Ammon's horn (tissue), 1 donor: ENCODE data around the gene VAMP3.

ENCODE experiments used
- DNase-seq: peaks from one replicate; pipeline ENCODE4 v3.0.0-alpha.2; 2016; ENCODE audit warnings: low spot score

The VAMP3 gene, protein sequence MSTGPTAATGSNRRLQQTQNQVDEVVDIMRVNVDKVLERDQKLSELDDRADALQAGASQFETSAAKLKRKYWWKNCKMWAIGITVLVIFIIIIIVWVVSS

DNA sequence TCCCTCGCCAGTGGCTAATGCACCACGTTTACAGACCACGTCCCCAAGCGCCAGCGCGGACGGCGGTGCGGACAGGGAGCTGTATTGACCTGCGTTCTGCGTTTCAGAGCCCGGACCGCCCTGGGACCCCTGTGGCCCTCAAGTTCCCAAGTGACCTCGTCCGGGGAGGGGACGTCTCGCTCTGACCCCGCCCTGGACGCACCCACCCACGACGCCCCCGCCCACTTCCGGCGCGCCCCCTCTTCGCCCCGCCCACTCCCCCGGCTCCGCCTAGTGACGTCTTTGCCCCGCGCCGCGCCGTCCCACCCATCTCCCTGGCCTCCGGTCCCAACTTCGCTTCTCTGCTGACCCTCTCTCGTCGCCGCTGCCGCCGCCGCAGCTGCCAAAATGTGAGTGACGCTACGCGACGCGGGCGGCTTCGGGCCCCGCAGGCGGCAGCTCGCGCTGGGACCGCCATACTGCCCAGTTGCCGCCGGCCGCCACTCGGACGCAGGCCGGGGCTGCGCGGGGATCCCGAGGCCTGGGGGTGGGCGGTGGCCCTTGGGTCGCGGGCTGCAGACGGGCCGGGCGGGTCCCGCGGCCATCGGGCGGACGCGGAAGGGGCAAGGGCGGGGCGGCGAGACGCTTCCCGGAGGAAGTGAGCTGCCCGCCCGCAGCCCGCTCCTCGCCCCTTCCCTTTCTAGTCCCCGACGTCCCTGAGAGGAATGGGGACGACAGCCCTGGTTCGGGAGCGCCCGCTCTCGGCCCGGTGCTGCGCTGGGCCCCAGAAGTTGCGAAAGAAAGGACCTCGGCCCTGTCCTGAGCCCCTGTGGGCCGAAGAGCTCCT lies at the start of gene VAMP3:
VAMP3 (plus strand) TSS at position 300 of the 826 bp plus-strand sequence; CDS start at position 388, 88 bp downstream.
- DNase-seq = peak; percentile 89

DNA sequence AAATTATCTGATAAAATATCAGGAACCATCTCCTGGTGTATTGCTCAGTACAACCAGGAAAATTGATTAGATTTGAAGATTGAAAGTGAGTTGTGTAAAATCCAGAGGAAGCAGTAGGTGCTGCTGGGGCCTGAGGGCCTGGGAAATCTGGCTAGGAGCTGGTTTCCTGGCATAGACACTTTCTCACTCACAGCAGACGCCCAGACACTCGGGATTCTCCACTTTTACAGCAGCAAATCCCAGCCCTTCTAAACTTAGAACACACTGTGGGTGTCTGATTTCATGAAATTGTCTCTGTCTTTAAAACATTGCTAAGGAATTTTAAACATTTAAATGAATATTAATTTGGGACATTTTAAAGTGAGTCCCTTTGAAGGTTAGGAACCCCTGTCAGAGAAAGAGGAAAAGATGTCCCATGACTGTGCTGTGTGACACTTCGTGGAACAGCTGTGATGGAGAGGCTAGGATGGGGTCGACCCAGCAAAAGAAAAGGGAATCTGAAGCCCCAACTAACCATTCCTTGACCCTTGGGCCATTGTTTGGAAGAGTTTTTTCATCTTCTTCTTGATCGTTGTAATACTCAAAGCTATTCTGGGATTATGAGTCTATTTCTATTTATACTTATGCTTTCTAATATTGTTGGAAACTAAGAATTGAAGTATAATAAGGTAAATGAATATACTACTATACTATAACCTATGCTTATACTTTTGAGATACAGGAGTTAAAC lies 49.0 kb upstream of the VAMP3 start:
- DNase-seq = no peak

DNA sequence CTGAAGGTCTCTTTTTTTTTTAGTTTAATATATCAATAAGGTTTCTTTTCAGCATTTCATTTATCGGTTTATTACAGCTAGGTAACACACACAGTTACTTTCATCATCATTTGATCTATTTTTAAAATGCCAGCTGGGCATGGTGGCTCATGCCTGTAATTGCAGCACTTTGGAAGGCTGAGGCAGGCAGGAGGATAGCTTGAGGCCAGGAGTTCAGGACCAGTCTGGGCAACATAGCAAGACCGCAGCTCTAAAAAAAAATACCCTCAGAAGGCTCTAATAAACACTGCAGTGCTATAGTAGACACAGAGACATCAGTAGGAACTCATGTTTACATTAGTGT lies 48.5 kb upstream of the VAMP3 start:
- no peak for DNase-seq

DNA sequence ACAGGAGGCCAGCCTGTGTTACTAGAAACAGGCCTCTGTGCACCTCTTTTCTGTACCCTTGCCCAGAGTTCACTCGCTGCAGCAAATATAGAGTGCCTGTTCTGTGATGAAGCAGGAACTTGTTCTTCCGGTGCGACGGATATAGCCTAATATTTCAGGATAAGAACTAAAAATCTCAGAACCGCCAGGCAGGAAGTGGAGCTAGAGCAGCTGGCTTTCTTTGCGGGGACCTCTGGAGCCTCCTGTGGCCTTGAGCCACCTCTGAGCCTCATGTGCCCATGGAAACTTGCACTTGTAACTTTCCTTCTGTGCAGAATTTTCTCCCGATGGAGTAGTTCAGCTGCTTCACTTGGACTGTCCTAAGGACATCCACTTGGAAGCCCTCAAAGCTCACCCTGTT lies 44.5 kb upstream of the VAMP3 start:
- no peak for DNase-seq

DNA sequence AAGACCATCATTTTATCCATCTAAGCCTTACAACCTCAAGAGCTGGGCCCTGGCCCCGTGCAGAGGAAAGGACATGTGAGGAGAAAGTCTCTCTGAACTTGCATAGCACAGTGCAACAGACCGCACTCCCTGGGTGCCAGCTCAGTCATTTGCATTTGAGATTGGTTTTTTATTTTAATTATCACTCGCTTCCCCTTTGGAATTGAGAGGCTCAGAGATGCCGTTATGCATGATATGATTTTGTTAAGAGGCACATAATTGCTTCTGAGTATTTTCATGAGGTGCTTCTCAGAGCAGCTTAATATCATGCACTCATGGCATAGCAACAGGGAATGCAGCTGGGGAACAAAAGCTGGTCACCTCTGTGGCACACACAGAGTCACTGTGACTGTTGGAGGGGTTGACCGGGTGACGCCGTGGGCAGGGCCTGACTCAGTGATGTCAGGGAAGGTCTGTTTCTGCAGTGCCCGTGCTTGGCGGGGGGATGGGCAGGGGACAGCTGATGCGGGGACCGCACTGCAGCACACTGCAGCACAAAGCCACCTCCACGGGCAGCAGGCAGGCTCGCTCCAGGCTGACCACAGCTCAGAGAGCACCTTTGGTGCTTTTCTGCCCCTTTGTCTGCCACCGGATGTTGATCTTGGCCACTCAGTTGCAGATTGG lies 43.2 kb upstream of the VAMP3 start:
- DNase-seq = peak; percentile 79

DNA sequence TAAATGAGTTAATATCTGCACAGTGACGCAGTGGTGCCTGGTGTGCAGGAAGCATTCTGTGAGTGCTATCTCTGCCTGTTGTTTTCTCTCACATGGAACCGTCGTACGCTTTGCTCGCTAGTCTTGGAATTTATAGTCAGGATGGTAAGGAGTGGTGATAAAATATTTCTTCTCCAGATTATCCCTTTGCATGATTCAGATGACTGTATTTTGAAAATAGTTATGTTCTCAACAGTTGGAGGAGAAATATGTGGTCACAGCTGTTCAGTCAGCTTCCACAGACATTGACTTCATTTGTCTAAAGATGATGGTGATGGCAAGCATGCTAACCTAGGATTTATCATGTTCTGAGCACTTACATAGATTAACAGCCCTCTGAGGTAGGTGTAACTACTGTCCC lies 41.3 kb upstream of the VAMP3 start:
- no peak for DNase-seq

DNA sequence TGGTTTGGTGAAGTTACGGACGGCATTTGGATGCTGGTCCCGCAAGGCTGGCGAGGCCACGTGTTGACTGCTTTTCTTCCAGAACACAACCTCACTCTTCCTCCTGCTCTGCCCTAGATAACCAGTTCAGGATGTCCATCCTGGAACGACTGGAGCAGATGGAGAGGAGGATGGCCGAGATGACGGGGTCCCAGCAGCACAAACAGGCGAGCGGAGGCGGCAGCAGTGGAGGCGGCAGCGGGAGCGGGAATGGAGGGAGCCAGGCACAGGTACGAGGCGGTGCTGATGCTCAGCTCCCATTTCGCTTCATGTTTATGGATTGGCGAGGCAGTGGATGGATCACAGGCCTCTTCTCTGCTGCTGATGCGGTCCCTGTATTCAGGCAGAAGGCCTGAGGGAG lies 38.8 kb upstream of the VAMP3 start:
- no peak for DNase-seq

DNA sequence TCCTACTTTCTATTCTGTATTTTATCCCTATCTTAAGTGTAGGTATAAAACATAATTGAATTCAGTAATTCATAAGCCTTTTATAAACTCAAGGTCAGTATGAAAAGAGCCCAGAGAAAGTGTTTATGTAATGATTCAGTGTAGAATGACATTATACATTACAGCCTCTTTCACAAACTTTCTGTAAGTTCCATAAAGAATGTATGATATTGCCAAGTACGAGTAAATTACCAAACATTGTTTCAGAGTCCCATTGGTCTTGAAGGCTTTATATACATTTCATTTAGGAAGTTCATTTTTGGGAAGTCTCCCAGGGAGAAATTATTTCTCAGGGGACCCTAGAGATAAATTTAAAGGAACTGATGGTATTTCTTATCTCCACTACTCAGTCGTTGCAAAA lies 37.8 kb upstream of the VAMP3 start:
- no peak for DNase-seq

DNA sequence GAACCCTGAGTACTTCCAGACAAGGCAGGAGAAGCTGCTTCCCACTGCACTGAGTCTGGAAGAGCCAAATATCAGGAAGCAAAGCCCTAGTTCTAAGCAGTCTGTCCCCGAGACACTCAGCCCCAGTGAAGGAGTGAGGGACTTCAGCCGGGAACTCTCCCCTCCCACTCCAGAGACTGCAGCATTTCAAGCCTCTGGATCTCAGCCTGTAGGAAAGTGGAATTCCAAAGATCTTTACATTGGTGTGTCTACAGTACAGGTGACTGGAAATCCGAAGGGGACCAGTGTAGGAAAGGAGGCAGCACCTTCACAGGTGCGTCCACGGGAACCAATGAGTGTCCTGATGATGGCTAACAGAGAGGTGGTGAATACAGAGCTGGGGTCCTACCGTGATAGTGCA lies 33.1 kb upstream of the VAMP3 start:
- no peak for DNase-seq

DNA sequence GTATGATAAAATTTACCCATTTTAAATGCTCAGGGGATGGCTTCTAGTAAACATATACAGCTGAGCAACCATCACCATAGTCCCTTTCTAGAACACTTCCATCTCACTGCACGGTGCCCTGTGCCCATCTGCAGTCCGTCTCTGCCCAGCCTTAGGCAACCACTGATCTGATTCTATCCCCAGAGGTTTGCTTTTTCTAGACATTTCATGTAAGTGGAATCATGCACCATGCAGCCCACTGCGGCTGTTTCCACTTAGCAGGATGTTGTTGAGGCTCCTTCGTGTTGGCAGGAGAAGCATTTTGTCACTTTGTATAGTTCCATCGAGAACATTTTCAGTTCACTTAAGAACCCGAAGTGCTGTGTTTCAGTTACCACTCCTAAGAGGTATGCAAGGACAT lies 27.8 kb upstream of the VAMP3 start:
- no peak for DNase-seq

DNA sequence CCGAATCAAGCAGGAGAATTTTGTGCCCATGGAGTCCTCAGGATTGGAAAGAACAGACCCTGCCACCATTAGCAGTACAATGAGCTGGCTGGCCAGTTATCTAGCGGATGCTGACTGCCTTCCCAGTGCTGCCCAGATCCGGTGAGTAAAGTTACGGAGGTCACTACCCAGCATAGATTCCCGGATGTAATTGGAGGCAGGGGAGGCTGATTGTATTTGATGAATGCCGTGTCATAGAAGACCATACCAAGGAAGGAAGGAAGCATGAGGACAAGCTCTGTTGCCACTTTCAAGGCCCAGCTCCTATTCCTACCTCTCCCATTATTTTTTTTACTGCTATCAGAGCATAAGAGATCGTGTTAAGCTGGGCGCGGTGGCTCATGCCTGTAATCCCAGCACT lies 26.2 kb upstream of the VAMP3 start:
- DNase-seq = no peak

DNA sequence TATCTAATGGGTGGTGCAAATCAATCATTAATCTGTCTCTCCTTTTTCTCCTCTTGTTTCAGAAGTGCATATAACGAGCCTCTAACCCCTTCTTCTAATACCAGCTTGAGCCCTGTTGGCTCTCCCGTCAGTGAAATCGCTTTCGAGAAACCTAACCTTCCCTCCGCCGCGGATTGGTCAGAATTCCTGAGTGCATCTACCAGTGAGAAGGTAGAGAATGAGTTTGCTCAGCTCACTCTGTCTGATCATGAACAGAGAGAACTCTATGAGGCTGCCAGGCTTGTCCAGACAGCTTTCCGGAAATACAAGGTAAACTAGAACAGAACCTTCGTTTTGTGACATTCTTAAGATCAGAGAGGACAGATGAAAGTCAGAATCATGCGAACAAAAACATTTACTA lies 25.3 kb upstream of the VAMP3 start:
- DNase-seq = no peak

DNA sequence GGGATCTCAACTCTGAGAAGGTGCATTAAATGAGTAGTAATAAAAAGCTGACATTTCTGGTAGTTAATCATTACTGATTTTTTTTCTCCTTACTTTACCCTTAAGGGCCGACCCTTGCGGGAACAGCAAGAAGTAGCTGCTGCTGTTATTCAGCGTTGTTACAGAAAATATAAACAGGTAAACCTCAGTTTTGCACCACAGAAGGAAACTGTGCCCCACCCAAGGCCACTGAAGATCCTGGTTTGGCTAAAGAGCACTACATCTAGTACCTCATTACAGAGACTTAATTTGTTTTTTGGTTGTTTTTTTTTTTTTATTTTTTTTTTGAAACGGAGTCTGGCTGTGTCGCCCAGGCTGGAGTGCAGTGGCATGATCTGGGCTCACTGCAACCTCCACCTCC lies 23.5 kb upstream of the VAMP3 start:
- DNase-seq = no peak

DNA sequence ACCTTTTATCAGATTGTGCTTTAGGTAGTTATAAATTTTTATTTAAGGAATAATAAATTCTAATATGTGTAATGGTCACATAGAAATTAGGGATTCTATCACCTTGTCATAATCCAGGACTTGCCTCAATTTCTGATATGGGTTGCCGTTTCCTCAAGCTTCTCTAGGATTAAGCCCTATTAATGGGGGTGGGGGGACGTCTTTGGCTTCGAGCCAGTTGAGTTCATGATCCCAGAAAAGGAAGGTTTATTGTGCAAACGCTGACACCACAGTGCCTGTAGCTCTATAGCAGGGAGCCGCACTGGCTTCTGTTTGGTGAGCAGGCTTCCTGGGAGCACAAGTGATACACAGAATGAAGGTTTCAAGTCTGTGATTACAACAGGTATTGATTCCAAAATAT lies 22.0 kb upstream of the VAMP3 start:
- DNase-seq = no peak

DNA sequence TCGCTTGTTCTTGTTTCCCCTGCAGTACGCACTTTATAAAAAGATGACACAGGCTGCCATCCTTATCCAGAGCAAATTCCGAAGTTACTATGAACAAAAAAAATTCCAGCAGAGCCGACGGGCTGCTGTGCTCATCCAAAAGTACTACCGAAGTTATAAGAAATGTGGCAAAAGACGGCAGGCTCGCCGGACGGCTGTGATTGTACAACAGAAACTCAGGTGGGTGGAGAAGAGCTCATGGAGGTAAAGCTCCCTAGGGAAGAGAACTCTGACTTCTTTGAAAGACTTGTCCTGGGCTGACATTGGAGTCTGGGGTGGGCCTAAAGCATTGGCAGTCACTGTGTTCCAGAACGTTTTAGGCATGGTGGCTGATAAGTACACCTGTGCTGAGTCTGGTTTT lies 19.9 kb upstream of the VAMP3 start:
- no peak for DNase-seq

DNA sequence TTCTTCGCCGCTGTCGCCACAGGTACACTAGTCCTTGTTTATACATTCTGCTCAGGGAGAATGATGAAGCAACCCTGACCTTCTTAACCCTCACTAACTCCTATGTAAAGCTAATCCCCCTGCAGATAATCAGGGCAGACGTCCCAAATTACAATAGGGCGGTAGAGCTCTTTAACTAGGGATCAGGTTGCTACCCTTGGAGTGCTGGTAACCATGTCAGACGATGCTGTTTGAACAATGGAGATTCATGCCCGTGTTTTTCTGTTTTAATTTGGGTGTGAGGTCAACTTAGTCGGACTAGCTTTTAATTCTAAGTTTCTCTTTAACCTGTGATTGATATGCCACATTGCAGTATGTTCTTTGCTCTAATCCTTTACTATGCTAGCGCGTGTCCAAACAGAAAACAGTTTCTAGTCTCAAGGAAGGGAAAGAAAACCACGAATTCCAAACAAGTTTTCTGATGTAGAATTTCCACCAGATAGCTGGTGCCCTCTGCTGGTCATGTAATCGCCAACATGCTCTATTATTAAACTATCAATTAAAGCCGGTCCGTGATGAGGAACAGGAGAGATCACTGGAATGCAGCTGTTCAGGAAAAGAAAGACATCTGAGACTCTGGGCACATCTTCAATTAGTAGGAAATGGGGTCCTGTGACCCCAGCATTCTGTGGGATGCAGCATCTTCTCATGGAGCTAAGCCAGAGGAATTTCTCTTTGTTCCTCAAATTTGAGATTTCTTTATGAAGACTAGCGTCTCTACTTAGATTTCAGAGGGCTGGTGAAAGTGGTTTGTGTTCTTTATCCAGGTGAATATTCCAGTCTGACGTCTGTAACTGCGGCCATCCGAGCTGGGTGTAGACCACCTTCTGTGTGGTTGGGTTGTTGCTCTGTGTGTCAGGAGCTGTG lies 18.3 kb upstream of the VAMP3 start:
- peak; percentile 84 for DNase-seq

DNA sequence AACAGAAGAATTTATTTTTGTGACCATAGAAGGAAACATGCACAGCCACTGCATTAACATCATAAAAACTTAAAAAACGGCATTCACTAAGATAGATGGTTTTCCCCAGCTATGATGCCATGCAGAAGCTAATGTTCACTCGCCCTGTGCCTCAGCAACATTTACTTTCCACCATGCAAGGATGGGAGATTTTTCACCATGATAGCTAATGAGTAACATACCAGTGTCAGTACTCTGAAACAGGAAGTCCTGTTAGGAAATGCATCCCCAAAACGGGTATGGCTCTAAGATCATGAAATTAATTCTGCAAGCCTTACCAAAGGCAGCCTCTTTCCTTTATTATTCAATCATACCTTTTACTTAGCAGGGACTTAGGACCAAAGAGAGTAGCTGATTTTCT lies 17.5 kb upstream of the VAMP3 start:
- no peak for DNase-seq

DNA sequence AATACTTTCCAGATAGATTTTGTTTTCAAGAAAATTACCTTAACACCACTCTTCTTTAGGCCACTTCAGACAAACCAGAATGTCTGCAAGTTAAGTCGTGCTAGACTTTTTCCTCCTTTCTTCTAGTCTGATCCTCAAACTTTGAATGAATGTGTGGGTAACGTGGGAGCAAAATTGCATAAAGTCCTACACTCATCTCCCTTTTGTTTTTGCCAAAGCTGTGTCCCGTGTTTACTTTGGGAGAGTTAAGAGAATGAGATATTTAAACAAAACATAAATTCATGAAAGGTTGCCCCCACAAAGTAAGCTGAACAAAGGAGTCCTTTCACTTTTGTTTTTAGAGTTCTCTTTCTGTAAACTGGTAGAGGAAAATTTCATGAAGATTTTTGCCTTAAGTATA lies 16.9 kb upstream of the VAMP3 start:
- no peak for DNase-seq

DNA sequence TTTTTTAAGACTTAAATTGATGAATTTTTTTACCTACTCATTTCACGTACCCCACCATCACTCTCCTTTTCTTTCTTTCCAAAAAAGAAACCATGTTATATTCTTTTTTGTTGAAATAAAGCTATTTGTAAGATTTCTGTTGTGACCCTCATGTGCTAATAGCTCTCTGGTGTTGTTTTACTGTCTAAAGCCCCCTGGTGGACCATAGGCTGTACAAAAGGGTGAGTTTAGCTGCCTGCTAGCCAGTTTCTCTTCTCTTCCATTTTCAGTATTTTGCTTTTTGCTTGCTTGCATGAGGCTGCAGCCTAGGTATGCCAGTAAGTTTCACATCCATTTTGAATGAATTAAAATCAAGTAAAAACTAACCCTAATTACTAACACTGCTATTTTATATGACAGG lies 15.6 kb upstream of the VAMP3 start:
- DNase-seq = no peak

DNA sequence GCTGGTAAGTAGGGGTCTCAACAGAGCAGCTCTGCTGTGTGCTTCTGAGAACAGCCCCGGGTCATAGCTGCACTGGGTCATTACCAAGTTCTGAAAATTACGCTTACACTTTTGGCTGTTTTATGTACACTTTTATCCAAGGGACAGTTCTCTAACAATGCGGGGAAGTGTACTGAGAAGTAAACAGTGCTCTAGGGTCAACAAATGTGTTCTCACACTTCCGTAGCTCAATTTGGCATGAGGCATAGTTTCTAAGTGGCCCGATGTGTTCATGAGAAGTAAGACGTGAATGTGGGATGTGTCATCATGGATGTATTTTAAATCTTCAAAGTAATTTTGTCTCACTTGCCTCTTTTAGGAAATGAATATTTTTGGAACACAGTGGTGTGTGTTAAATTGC lies 10.9 kb upstream of the VAMP3 start:
- no peak for DNase-seq

DNA sequence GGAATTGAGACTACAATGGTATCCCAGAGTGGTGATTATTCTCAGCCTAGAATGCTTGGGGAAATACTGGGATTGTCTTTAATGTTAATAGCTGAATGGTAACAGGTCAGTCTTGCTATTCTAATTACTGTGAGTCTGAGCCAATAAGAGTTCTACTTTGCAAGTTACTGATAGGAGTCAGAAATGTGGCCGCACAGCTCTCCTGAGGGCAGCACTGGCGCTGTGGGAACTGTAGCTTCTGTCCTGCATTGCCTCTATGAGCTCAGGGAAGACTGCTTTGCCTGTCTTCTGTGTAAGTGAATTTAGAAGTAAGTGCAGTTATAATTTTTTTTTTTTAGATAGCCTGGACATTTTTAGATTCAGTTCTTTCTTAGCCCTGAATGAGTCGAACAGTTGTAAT lies 10.0 kb upstream of the VAMP3 start:
- DNase-seq = no peak

DNA sequence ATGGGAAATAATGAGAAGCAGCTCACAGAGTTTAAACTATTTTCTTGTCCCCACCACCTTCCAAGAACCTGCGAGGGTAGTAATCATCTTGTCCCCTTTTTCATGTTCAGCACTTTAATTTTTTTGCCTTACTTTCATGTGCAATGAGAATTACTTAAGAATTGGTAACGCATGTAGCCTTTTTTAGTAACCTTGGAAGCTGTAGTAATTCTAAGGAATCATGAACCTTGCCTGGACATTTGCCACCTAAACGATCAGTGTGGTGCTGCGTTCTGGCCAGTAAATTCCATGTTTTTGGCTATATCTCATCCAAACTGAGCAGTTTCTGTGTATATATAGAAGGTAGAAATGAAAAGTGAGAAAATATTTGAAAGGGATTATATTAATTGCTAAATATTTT lies 3.9 kb upstream of the VAMP3 start:
- DNase-seq = no peak
